H1 (cell line): ENCODE measurements around the gene DIPK1A. TPM values are rescaled to one million over a fixed set of nuclear protein-coding genes. Genes with fewer than 3 reads are reported as not detected.

ENCODE experiments used
- CHD7 ChIP-seq: fragments of 300-600 bp; sonication (generic); IDR thresholded peaks from 2 replicates; pipeline ENCODE4 v1.7.1; 2012; ENCODE audit warnings: low read length, moderate library complexity, mild to moderate bottlenecking, inconsistent platforms; ENCODE audit not compliant: insufficient replicate concordance
- polyA plus RNA-seq, 7 experiments: library from polyadenylated mRNA; depleted of rRNA in 3 of 7; stranded (reverse) in 5 of 7; unstranded in 2 of 7; fragments of >200 nt in 5 of 7; fragments of 200-250 nt in 2 of 7; gene quantifications; 1 replicate in 5 of 7; 2 replicates in 1 of 7; 4 replicates in 1 of 7; pipeline versions ENCODE4 v1.2.1 to v1.2.3, GENCODE V29; 2011 to 2013; ENCODE audit warnings: missing spikeins in 2 of 7, mixed read lengths in 2 of 7
- total RNA-seq: library from RNA; stranded (reverse); fragmentation: NEBNext Ultra II Directional; extraction: Animal tissue kit (Norgen Biotek cat#: 25700); gene quantifications from 2 replicates; pipeline ENCODE4 v1.2.1, GENCODE V29; 2021

DIPK1A gene
- total and polyA plus RNA-seq, 2 of the 8 experiments (the other 6 are each of a cell fraction or from before 2014, with no cell fraction given) = 2.5 to 5.0 TPM

GRCh38 chr1:92913093-92913819, 48.0 kb downstream of the DIPK1A start (continued):
- TF ChIP-seq CHD7 = no peak
